ENCODE measurements around the gene CHCHD6.

The CHCHD6 gene

DNA sequence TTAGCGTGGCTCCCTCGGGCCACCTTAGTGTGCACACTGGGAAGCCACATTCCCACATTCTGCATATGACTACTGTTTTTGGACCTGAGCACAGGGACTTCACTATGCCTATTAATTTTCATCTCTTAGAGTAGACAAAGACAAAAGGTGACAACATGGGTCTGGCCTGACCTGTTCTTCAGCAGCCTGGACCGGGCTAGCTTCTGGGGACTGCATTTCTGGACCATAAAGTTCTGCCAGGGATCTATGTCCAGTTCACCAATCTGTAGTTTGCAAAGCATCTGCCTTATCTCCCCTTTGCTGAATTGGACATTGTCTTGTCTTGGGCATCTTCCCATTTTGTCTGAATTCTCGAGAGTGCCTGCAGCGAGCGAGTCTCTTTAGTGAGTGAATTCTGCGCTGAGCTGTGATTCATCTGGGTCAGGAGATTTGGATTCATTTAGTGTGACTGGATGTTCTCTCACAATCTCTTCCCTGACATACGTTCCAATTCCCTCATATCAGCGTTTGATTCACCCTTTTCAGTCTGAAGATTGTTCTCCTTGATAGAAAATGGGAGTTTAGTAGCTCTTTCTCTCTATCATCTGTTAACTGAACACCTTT is 166.7 kb downstream of the CHCHD6 start:
- H3K4me3 ChIP-seq (ENCODE audit: low read depth, low read length): no peak overlapping the region
- no peak for TF ChIP-seq CTCF (IDR thresholded peaks at IDR 0.05; ENCODE audit: borderline replicate concordance, insufficient read depth, low read depth, low read length)

DNA sequence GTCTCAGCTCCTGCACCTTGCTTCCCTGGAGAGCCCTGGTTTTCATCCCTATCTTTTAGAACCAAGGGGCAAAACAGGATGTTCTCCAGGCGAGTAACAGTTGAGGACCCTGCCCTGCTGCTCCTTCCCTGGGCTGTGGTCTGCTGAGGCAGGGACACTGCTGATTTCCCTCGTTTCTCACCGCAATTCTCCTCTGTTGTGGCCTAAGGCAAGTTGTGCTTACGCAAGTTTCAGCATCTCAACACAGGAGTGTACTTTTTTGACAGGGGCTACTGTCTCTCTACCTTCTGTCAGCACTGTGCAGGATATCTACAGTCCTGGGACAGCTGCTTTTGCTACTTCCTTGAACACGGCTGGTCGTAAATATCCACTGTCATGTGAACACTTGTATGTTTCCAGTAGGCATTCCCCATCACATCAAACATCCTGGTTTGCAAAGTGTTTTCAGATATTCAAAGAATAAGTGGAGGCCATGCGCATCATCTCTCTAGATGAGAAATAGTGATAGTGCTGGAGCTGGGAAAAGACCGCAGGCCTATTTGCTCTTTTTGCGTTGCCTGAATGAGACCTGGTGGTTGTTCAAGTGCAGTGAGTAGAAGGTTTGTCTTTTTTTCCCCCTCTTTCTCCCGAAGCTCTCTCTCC is 168.8 kb downstream of the CHCHD6 start:
- H3K4me3 ChIP-seq (ENCODE audit: low read depth, low read length): no peak overlapping the region
- TF ChIP-seq CTCF (IDR thresholded peaks at IDR 0.05; ENCODE audit: borderline replicate concordance, insufficient read depth, low read depth, low read length): no peak

- H3K4me3 ChIP-seq (ENCODE audit: low read depth, low read length): no peak overlapping the region
- no peak for TF ChIP-seq CTCF (IDR thresholded peaks at IDR 0.05; ENCODE audit: borderline replicate concordance, insufficient read depth, low read depth, low read length)
Measured at GRCh38 chr3:126873416-126873815, 169.4 kb downstream of the CHCHD6 start.

GRCh38 chr3:126878664-126879063 is 174.6 kb downstream of the CHCHD6 start:
- TF ChIP-seq CTCF (IDR thresholded peaks at IDR 0.05; ENCODE audit: borderline replicate concordance, insufficient read depth, low read depth, low read length): no peak
- H3K4me3 ChIP-seq (ENCODE audit: low read depth, low read length): no peak overlapping the region

DNA sequence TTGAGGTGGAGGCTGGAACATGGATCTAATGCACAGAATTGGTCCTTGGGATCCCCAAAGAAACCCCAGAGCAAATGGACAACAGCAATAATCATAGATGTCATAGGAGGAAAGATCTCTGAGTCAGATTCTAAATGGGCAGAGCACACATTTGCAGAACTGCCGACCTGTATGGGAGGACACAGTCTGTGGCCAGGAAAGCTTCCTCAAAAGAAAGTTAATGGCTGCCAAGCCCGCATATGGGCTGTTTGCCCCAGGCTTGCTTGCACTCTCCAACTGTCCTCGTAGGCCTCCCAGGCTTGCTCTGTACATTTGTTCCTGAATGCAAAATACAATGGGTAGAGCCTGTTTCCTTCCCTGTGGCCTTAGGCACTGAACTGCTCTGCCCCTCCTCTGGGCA is 176.9 kb downstream of the CHCHD6 start:
- no peak for TF ChIP-seq CTCF (IDR thresholded peaks at IDR 0.05; ENCODE audit: borderline replicate concordance, insufficient read depth, low read depth, low read length)
- no peak overlapping the region for H3K4me3 ChIP-seq (ENCODE audit: low read depth, low read length)

DNA sequence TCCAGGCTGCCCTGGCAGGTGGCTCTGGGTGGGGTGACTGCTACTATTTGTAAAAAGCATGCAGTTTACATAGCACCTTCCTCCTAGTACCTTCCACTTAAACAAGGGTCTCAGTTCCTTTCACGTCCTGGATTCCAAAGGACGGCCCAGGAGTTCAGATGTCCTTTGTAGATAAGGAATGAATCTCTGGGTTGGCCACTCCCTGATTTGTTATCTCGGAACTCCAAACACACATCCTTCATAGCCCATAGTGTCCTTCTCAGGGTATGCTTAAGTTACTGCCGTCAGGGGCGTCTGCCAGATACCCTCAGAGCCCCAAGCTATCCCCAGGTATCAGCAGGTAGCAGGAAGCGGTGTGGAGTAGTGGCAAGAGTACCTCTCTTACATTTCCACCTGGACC is 177.8 kb downstream of the CHCHD6 start:
- no peak for TF ChIP-seq CTCF (IDR thresholded peaks at IDR 0.05; ENCODE audit: borderline replicate concordance, insufficient read depth, low read depth, low read length)
- no peak overlapping the region for H3K4me3 ChIP-seq (ENCODE audit: low read depth, low read length)

GRCh38 chr3:126883241-126883640 is 179.2 kb downstream of the CHCHD6 start:
- H3K4me3 ChIP-seq (ENCODE audit: low read depth, low read length): no peak overlapping the region
- no peak for TF ChIP-seq CTCF (IDR thresholded peaks at IDR 0.05; ENCODE audit: borderline replicate concordance, insufficient read depth, low read depth, low read length)
